HEK293T (cell line): ENCODE data around the gene CAMK2D.

Experiments used
- BHLHE40 ChIP-seq: fragments of 450-650 bp; IDR thresholded peaks from 2 replicates; pipeline ENCODE4 v1.6.1; 2016; ENCODE audit warnings: mild to moderate bottlenecking, moderate library complexity, borderline replicate concordance
- CTBP1 ChIP-seq: fragments of 450-650 bp; IDR thresholded peaks from 2 replicates; pipeline ENCODE4 v1.6.1; 2016; ENCODE audit warnings: borderline replicate concordance
- ELF4 ChIP-seq: fragments of 450-650 bp; IDR thresholded peaks from 2 replicates; pipeline ENCODE4 v1.6.1; 2017; ENCODE audit warnings: antibody characterized with exemption
- FOXA1 ChIP-seq: fragments of 450-650 bp; IDR thresholded peaks from 2 replicates; pipeline ENCODE4 v1.6.1; 2016; ENCODE audit warnings: mild to moderate bottlenecking
- FOXK2 ChIP-seq: fragments of 450-650 bp; IDR thresholded peaks from 2 replicates; pipeline ENCODE4 v1.6.1; 2016; ENCODE audit warnings: mild to moderate bottlenecking
- FOXM1 ChIP-seq: fragments of 450-650 bp; IDR thresholded peaks from 2 replicates; pipeline ENCODE4 v1.6.1; 2017; ENCODE audit warnings: mild to moderate bottlenecking, borderline replicate concordance
- HDGF ChIP-seq: fragments of 450-650 bp; IDR thresholded peaks from 2 replicates; pipeline ENCODE4 v1.6.1; 2017; ENCODE audit warnings: antibody characterized with exemption, borderline replicate concordance
- SUZ12 ChIP-seq: fragments of 450-650 bp; IDR thresholded peaks from 2 replicates; pipeline ENCODE4 v1.6.1; 2016; ENCODE audit warnings: mild to moderate bottlenecking
- TARDBP ChIP-seq: fragments of 450-650 bp; IDR thresholded peaks from 2 replicates; pipeline ENCODE4 v1.6.1; 2016
- ZNF384 ChIP-seq: fragments of 450-650 bp; IDR thresholded peaks from 2 replicates; pipeline ENCODE4 v1.6.1; 2016

DNA sequence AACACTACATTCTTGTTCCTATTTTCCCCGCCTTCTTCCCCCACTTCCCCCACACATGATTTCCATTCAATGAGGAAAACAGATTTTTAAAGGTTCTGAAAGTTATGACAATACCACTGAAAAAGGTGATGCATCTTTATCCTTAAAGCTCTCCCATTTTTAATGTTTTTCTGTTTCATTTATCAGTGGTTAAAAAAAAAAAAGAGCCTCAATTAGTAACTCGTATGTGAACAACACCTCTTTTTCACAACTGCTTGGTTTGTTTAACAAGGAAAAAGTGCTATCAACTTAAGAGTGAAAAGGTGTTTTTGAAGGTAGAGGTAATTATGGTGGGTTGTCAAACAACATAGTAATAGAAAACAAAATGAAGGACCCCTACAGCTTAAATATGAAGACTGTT, 8.2 kb upstream of the CAMK2D start:
- TF ChIP-seq TARDBP, result no peak
- TF ChIP-seq BHLHE40, result no peak
- no peak for TF ChIP-seq FOXM1
- no peak for TF ChIP-seq SUZ12
- no peak for TF ChIP-seq FOXK2
- no peak for TF ChIP-seq ZNF384
- TF ChIP-seq HDGF, result no peak
- no peak for TF ChIP-seq FOXA1
- TF ChIP-seq ELF4, result no peak
- no peak for TF ChIP-seq CTBP1
